ENCODE results near the gene PRKAB2. TPM values are rescaled to one million over a fixed set of nuclear protein-coding genes. Genes with fewer than 3 reads are reported as not detected.
"Not testable (repeated sequence)": the region's sequence is repeated elsewhere in the genome, so short reads cannot be mapped to it uniquely, and the experiment has no call there.

The PRKAB2 gene
- polyA plus RNA-seq, 4 donors, result 20.8 to 26.1 (median 23.9) TPM

DNA sequence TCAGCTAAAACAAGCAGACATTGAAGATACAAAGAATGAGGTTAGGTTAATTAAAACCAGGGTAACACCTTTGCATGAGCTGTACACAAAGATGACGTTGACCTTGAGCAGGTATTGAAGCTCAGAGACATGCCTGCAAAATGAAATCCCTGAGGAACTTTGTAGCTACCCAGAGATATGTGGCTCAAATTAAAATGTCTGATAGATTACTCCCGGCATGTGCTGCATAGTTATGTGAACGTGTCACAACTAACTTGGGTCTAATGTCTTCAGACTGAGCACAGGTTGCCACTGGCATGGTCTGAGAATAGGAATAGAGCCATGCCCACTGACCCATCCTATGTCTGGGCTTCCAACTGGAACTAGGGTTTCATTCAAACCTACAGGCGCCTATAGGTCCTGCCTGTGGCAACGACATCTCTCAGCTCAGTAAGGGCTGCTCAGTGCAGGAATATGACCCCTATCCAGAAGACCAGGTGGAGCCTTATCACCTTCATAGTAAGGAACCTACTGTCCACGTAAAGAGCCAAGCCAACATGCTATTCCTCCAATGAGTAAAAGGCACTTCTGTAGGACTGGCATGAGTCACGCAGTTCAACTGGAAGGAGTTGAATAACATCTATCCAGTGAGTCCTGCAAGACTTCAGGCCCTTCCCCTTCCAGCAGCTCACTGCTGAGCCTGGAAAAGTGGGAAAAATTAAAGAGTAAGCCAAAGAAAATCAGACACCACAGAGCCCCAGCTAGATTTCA, 60.7 kb downstream of the PRKAB2 start:
- no peak for DNase-seq (ENCODE audit: low read depth in 4 of 4, low spot score in 2 of 4)

DNA sequence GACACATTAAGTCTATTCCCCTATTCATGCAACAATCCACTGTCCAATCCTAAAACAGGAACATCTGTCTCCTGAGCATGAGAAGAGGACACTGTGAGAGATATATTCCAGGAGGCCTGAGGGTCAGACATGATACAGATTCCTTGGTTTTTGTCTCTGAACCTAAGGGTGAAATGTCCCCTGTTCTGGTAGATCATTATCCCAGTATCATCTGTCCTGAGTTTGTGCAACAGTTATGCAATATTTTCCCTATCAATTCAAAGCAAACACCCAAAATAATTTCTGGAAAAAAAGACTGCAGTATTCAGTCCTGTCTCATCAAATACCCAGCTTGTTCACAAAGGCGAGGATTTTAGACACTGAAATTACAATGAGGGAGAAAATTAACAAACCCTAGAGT, 61.4 kb downstream of the PRKAB2 start:
- DNase-seq (ENCODE audit: low read depth in 4 of 4, low spot score in 2 of 4), result no peak

DNA sequence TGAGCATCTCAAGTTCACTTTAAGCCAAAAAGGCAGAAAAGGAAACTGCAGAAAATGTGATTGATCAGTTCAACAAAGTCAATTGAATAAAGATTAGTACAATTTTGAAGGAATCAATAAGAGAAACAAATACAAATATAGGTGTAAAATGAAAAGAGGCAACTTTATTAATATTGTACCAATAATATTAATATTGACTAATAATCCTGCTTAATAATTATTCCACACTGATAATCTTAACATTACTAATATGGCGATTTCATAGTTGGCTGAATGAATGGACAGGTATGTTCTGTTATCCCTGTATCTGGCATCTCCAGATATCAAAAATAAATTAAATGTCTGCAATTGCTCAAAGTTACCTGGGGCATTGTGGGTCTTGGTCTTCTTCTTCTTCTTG, 61.8 kb downstream of the PRKAB2 start:
- DNase-seq (ENCODE audit: low read depth in 4 of 4, low spot score in 2 of 4), result no peak

DNA sequence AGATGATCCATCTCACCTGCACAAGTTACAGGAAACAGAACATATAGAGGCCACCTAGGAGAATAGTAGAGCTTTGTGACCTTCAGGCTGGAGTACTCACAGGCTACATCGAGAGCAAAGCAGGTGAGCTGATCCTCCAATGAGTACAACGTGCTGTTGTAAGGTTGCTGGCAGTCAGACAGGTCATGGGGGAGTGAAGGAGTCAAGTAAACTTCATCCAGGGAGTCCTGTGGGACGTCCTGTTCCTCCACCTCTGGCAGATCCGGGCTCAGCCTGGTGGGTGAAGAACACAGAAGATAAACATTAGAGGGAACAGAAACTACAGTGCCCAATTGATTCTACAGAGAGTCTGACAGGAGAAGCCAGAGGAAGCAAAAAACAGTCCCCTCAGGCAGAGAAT, 62.5 kb downstream of the PRKAB2 start:
- DNase-seq (ENCODE audit: low read depth in 4 of 4, low spot score in 2 of 4), result no peak

DNA sequence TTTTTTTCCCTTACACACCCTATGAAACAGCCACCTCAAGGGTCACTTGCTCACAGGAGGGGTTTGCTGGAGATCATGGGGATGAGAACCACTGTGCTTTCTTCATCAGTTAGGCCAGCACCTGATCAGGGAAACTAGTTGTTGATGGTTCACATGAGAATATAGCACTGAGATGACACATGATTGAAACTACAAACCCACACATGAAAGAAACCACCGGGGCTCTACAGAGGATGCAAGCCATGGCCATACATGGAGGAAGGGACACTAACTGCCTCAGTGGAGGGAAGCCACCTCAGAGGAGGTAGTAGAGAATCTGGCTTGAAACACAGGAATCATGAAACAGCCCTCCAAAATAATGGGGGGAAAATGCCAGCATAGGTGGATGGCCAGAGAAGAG, 63.2 kb downstream of the PRKAB2 start:
- no peak for DNase-seq (ENCODE audit: low read depth in 4 of 4, low spot score in 2 of 4)

DNA sequence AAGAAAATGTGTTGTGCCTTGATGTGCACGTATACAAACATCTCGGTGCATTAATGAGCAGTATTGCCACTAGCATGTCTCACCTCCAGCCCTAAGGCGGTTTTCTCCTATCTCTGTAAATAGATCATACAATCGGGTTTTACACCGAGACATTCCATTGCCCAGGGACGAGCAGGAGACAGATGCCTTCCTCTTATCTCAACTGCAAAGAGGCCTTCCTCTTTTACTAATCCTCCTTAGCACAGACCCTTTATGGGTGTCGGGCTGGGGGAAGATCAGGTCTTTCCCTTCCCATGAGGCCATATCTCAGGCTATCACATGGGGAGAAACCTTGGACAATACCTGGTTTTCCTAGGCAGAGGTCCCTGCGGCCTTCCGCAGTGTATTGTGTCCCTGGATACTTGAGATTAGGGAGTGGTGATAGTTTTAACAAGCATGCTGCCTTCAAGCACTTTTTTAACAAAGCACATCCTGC, 65.8 kb downstream of the PRKAB2 start:
- DNase-seq (ENCODE audit: low read depth in 4 of 4, low spot score in 2 of 4), result not testable (repeated sequence)

DNA sequence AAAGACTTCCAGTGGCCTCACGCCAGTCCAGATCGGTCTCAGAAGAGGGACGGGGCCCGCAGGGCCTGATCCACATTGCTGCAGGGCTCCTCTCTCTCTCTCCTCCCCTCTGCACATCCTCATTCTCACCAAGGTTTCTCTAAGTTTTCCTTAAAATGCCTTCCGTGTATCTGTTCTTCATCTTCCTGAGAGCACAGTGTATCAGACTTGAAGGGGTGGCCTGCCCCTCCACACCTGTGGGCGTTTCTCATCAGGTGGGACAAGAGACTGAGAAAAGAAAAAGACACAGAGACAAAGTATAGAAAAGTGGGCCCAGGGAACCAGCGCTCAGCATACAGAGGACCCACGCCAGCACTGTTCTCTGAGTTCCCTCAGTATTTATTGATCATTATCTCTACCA, 66.4 kb downstream of the PRKAB2 start:
- no peak for DNase-seq (ENCODE audit: low read depth in 4 of 4, low spot score in 2 of 4)

Other genes starting within 250 kb of the PRKAB2 start
- gene NBPF12, start 234.1 kb downstream of the PRKAB2 start, polyA plus RNA-seq (ENCODE audit: insufficient read length in 4 of 4), result 10 to 100 TPM; 13.4 to 32.0 (median 22.0) TPM
- gene FMO5, start 52.9 kb upstream of the PRKAB2 start, polyA plus RNA-seq (ENCODE audit: insufficient read length in 4 of 4), result 10 to 100 TPM in 1 of 4 donors, 1 to 10 TPM in 3; 7.0 to 11.0 (median 9.2) TPM
- 10 to 100 TPM; 41.8 to 68.0 (median 48.2) TPM for gene CHD1L, start 70.2 kb upstream of the PRKAB2 start, polyA plus RNA-seq (ENCODE audit: insufficient read length in 4 of 4)